ENCODE results near the gene IL17RC.

GRCh38 chr3:9912294-9912935 lies 4.5 kb upstream of the IL17RC start:
- TF ChIP-seq CTCF (IDR thresholded peaks at IDR 0.05) (no peak), EZH2phosphoT487 (IDR thresholded peaks at IDR 0.05) (no peak), EZH2 (IDR thresholded peaks at IDR 0.05) (no peak)
